ENCODE results near the gene ERCC1.

ERCC1 gene

DNA sequence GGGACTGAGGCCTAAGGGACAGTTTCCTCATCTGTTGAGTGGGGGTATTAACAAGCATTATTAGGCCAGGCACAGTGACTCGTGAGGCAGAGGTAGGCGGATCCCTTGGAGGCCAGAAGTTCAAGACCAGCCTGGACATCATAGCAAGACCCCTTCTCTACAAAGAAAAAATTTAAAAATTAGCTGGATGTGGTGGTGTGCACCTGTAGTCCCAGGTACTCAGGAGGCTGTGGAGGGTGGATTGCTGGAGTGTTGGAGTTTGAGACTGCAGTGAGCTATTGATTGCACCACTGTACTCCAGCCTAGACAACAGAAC lies 32.7 kb upstream of the ERCC1 start:
- in situ Hi-C loops (cut with MboI; ENCODE audit: low pct_unique_long_range_greater_than_20kb, low sequenced_read_pairs, unreplicated experiment) = no loop called here
- DNase-seq (ENCODE audit: low spot score) = no peak
- TF ChIP-seq, protein P1, sequence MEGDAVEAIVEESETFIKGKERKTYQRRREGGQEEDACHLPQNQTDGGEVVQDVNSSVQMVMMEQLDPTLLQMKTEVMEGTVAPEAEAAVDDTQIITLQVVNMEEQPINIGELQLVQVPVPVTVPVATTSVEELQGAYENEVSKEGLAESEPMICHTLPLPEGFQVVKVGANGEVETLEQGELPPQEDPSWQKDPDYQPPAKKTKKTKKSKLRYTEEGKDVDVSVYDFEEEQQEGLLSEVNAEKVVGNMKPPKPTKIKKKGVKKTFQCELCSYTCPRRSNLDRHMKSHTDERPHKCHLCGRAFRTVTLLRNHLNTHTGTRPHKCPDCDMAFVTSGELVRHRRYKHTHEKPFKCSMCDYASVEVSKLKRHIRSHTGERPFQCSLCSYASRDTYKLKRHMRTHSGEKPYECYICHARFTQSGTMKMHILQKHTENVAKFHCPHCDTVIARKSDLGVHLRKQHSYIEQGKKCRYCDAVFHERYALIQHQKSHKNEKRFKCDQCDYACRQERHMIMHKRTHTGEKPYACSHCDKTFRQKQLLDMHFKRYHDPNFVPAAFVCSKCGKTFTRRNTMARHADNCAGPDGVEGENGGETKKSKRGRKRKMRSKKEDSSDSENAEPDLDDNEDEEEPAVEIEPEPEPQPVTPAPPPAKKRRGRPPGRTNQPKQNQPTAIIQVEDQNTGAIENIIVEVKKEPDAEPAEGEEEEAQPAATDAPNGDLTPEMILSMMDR (IDR thresholded peaks at IDR 0.05; ENCODE audit: extremely low read depth, insufficient read depth, missing control alignments) = no peak

DNA sequence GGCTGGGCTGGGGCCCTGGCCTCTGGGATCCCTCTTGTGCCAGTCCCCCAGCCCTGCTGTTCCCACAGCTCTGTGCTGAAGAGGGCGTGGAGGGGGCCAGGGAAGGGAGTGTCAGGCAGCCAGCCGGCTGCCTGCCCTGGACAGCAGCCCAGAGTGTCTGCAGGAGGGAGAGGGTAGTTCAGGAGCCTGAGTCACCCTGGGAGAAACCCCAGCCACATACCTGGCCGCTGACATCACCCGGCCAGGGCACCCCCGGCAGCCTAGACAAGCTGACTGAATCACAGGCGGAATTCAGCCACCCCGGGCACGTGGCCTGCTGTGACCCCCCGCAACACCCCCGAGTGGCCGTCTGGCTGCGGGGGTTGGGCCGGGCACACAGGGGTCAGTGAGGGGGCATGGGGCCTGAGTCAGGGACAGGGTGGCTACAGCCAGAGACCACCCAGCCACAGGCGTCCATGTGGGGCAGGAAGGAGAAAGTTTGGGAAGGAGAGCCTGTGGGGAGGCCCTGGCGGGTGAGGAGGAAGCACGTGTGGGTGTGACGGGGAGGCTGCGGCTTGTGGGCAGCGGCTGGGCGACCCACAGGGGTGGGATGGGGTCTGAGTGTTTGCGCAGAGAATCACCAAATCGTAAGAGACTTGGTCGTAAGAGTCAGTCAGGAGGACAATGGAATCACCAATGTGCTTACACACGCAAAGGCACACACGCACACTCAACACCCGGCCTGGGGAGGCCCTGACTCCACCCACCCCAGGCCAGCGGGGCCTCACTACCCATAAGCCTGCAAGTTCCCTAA lies 32.2 kb upstream of the ERCC1 start:
- peak; percentile 76 for DNase-seq (ENCODE audit: low spot score)
- in situ Hi-C loops (cut with MboI; ENCODE audit: low pct_unique_long_range_greater_than_20kb, low sequenced_read_pairs, unreplicated experiment) = no loop called here
- TF ChIP-seq, protein P1 (IDR thresholded peaks at IDR 0.05; ENCODE audit: extremely low read depth, insufficient read depth, missing control alignments) = no peak

DNA sequence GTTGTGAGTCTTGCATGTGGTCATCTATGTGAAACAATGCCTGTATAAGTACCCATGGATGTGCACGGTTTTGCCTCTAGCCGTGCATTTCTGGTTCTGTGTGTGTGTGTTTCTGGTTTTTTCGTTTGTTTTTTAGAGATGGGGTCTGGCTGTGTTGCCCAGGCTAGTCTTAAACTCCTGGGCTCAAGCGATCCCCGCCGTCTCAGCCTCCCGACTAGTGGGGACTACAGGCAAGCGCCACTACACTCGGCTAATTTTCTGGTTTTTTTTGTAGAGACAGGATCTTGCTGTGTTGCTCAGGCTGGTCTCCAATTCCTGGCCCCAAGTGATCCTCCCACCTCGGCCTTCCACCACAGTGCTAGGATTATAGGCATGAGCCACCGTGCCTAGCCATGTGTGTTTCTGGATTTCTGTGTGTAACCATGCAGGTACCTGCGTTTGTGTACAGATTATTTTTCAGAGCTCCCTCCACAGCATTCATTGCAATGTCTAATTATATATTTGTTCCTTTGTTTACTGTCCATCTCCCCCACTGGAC lies 28.2 kb upstream of the ERCC1 start:
- DNase-seq (ENCODE audit: low spot score) = no peak
- in situ Hi-C loops (cut with MboI; ENCODE audit: low pct_unique_long_range_greater_than_20kb, low sequenced_read_pairs, unreplicated experiment) = no loop called here
- TF ChIP-seq, protein P1 (IDR thresholded peaks at IDR 0.05; ENCODE audit: extremely low read depth, insufficient read depth, missing control alignments) = no peak

DNA sequence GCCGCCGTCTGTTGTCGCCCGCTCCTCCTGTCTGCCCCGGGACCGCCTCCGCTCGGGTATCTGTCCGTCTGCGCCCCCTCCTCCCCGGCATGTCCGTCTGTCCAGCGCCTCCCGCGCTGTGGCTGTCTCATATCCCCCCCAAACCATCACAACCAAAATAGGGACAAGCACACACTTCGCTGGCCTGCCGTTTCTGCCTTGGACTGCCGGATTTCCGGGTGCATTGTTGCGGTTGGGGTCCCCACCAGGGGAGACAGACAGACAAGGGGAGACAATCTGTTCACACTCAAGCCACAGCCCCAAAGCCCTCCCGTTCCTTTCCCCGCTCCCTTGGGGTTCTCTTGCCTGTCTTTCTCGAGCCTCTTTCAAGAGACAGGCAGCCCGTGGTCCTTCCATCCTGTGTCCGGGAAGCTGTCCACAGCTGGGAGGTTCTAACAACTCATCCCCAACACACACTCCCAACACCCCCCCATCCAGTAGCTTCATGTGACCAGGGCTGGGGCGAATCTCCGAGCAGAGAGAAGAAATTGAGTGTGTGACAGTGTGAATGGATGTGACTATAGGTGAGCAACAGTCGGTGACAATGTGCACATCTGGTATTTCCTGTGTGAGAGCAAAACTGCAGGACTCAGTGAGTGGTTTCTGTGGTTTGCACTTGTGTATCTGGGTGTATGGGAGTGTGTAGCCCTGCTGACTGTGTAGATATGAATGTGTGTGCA lies 27.6 kb upstream of the ERCC1 start:
- peak; percentile 30 for DNase-seq (ENCODE audit: low spot score)
- in situ Hi-C loops (cut with MboI; ENCODE audit: low pct_unique_long_range_greater_than_20kb, low sequenced_read_pairs, unreplicated experiment) = no loop called here
- TF ChIP-seq, protein P1 (IDR thresholded peaks at IDR 0.05; ENCODE audit: extremely low read depth, insufficient read depth, missing control alignments) = no peak

DNA sequence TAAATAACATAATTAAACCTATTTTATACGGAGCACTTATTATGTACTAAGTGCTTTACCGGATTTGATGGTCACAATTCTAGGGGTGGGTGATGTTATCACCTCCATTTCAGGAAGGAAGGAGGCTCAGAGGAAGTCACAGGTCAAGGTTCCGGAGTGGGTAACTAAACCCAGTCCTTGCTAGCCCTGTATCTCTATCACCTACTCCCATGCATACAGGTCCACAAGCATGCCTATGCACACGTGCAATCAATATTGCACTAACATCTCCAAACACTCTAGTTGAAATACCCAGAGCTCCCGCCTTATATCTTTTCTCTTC lies 26.3 kb upstream of the ERCC1 start:
- DNase-seq (ENCODE audit: low spot score) = no peak
- in situ Hi-C loops (cut with MboI; ENCODE audit: low pct_unique_long_range_greater_than_20kb, low sequenced_read_pairs, unreplicated experiment) = no loop called here
- TF ChIP-seq, protein P1 (IDR thresholded peaks at IDR 0.05; ENCODE audit: extremely low read depth, insufficient read depth, missing control alignments) = no peak

DNA sequence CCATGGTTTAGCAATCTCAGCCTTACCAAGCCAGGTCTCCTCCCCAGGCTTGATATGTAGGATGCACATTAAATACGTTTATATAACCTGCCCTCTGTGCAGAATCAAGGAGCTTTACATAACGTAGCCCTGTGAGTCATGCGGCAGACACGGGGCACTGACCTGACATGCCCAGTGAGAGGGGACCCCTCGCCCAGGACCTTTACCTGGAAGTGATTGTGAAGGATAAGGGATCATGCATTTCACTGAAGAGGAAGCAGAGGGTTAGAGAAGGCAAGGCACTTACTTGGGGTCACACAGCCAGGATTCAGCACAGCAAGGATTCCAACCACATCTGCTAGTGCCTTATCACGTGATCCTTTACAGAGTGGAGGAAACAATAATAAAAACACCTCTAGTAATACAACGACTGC lies 25.2 kb upstream of the ERCC1 start:
- TF ChIP-seq, protein P1 (IDR thresholded peaks at IDR 0.05; ENCODE audit: extremely low read depth, insufficient read depth, missing control alignments) = no peak
- DNase-seq (ENCODE audit: low spot score) = no peak
- in situ Hi-C loops (cut with MboI; ENCODE audit: low pct_unique_long_range_greater_than_20kb, low sequenced_read_pairs, unreplicated experiment) = no loop called here

Data from GM13977 (cell line).